Esophagus squamous epithelium (tissue), 5 donors: ENCODE measurements around the gene PCSK5. TPM values are rescaled to one million over a fixed set of nuclear protein-coding genes. Genes with fewer than 3 reads are reported as not detected.

Experiments
- DNase-seq: peaks from one replicate; lab custom pipeline; 2025; lab: John Stamatoyannopoulos, UW
- H3K27ac ChIP-seq, 4 donors: fragments of 200-600 bp; sonication (generic); one replicate each; pipeline ENCODE4 v1.5.1; 2016 to 2019; ENCODE audit warnings: mild to moderate bottlenecking in 1 of 4
- H3K27me3 ChIP-seq, 4 donors: fragments of 200-600 bp; sonication (generic); 1 replicate in 3 of 4; 2 replicates in 1 of 4; pipeline versions ENCODE4 v1.5.1 to v1.6.0; 2017 to 2021; ENCODE audit warnings: antibody characterized with exemption in 1 of 4
- H3K36me3 ChIP-seq, 3 donors: fragments of 200-600 bp; sonication (generic); one replicate each; pipeline ENCODE4 v1.5.1; 2016 to 2019
- H3K4me1 ChIP-seq, 3 donors: fragments of 200-600 bp; sonication (generic); one replicate each; pipeline ENCODE4 v1.5.1; 2017 to 2019
- H3K4me3 ChIP-seq, 4 donors: fragments of 200-600 bp; sonication (generic); 1 replicate in 3 of 4; 2 replicates in 1 of 4; pipeline ENCODE4 v1.5.1; 2016 to 2019; ENCODE audit warnings: mild to moderate bottlenecking in 2 of 4, moderate library complexity in 1 of 4
- H3K9me3 ChIP-seq, 3 donors: fragments of 200-600 bp; sonication (generic); one replicate each; pipeline ENCODE4 v1.5.1; 2016 to 2019
- POLR2A ChIP-seq, 4 donors: fragments of 450-650 bp; IDR thresholded peaks; one replicate each; pipeline ENCODE4 v1.6.1; 2017; ENCODE audit warnings: antibody characterized with exemption in 4 of 4, mild to moderate bottlenecking in 4 of 4, moderate library complexity in 3 of 4
- WGBS, 2 donors: methylation state at CpG; one replicate each; pipeline ENCODE4 v1.1.5; 2018; 5-methylcytosine and 5-hydroxymethylcytosine counted together
- intact Hi-C: fragments of 100-400 bp; cut with DNase I; formaldehyde crosslinking; loops from one replicate; pipeline ENCODE4 v1.15.0; 2022
- total RNA-seq, 4 donors: library from RNA; depleted of rRNA; stranded (reverse); fragments of >200 nt; gene quantifications; one replicate each; pipeline ENCODE4 v1.1.0, GENCODE V29; 2016
- TF ChIP-seq, protein P1 (sequence below), 6 experiments: fragments of 450-650 bp in 4 of 6; fragments of 200-600 bp in 2 of 6; sonication (generic) in 2 of 6; IDR thresholded peaks; one replicate each; pipeline ENCODE4 v1.5.1; 2016 to 2019; ENCODE audit warnings: antibody characterized with exemption in 6 of 6, mild to moderate bottlenecking in 4 of 6, moderate library complexity in 4 of 6
- donor health status: DM: yes; HTN: yes; CAD: no.

Gene PCSK5
- total RNA-seq, 4 donors from 2014 or later = 8.4 to 33.8 (median 24.2) TPM

DNA sequence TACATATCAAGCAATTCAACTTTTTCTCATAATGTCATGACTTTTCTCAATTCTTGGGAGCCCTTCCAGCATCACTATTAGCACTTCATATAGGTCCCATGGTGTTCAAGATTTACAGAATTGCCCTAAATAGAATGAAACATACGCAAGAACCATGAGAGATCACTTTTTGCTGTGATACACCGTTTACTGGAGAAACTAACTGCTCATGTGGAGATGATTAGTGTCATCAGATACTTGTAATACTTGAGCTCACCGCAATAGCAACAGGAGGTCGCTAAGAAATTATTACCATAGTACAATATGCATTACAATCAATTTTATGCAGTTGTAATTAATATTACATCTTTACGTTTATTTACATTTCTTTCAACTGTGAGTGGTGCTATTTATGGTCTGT lies 4.8 kb upstream of the PCSK5 start:
- Histone ChIP-seq H3K9me3 (no peaks in the 10 kb centered on the region), H3K4me1 (peaks cover 0 to 16% (median 3%) of the 10 kb centered on the region in 3 donors), H3K4me3 (no peak overlapping the region), H3K27me3 (no peaks in the 10 kb centered on the region), H3K36me3 (no peaks in the 10 kb centered on the region), H3K27ac (no peak overlapping the region)
- DNase-seq = no peak
- TF ChIP-seq, protein P1, sequence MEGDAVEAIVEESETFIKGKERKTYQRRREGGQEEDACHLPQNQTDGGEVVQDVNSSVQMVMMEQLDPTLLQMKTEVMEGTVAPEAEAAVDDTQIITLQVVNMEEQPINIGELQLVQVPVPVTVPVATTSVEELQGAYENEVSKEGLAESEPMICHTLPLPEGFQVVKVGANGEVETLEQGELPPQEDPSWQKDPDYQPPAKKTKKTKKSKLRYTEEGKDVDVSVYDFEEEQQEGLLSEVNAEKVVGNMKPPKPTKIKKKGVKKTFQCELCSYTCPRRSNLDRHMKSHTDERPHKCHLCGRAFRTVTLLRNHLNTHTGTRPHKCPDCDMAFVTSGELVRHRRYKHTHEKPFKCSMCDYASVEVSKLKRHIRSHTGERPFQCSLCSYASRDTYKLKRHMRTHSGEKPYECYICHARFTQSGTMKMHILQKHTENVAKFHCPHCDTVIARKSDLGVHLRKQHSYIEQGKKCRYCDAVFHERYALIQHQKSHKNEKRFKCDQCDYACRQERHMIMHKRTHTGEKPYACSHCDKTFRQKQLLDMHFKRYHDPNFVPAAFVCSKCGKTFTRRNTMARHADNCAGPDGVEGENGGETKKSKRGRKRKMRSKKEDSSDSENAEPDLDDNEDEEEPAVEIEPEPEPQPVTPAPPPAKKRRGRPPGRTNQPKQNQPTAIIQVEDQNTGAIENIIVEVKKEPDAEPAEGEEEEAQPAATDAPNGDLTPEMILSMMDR (IDR thresholded peaks at IDR 0.05) = no peak
- no peak for TF ChIP-seq POLR2A (IDR thresholded peaks at IDR 0.05)
- 78 to 80% methylated on average over 5 of the region's 5 CpGs for WGBS, 2 donors
- intact Hi-C loops = no loop called here

DNA sequence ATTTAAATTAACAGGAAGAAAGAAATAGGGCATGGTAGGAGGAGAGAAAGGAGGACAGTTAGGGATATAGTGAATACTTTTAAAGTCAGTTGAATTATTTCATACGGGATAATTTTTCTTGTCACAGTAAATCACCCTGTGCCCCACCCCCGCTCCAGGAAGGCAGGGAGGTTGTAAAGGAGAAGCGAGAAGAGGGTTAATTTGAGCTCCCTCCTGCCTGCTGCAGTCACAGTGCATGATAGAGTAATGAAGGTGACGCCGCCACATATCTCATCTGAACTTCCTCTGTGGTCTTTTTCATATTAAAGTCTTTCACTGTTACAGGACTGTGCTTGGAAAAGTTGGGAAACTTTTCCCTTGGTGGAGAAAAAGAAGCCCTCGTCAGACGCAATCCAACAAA lies 896 bp upstream of the PCSK5 start:
- TF ChIP-seq POLR2A (IDR thresholded peaks at IDR 0.05) = no peak
- TF ChIP-seq, protein P1 (IDR thresholded peaks at IDR 0.05) = no peak
- Histone ChIP-seq H3K4me3 (peak overlapping the region; percentile 69 to 95 (median 86)), H3K27ac (peak overlapping the region; percentile 87 to 95 (median 94)), H3K9me3 (no peaks in the 10 kb centered on the region), H3K36me3 (no peaks in the 10 kb centered on the region), H3K27me3 (peaks cover 0 to 12% (median 0%) of the 10 kb centered on the region in 4 donors), H3K4me1 (peaks cover 6 to 45% (median 23%) of the 10 kb centered on the region in 3 donors)
- intact Hi-C loops = no loop called here
- 1 to 3% methylated on average over 7 of the region's 7 CpGs for WGBS, 2 donors
- DNase-seq = no peak

DNA sequence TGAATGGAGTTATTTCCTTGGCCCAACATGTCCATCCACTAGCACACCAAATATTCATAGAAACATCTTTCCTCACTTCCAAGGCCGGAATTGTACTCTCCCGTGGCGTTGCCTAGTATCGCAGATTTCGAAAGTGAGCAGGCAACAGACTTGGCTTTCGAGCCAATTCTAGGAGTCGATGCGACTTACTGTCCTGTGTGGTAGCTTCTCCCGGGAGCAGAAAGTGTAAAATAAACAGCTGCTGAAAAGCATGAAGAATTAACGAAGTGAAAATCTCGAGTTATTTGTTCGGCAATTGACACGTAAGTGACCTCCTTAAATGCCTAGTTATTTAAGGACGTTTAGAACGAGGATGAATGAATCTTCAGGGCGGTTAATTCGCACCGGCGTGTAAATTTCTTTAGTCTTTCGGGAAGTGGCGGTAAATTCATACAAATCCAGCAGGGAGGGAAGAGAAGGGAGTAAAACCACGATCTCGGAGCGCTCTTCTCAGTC lies 449 bp upstream of the PCSK5 start:
- no peaks in the 10 kb centered on the region for H3K9me3 ChIP-seq
- H3K36me3 ChIP-seq = no peaks in the 10 kb centered on the region
- DNase-seq = no peak
- WGBS, 2 donors = 1% methylated on average over 24 of the region's 24 CpGs
- H3K27ac ChIP-seq = peak overlapping the region; percentile 87 to 95 (median 94)
- H3K4me3 ChIP-seq = peak overlapping the region; percentile 69 to 95 (median 86)
- H3K4me1 ChIP-seq = peaks cover 6 to 45% (median 23%) of the 10 kb centered on the region in 3 donors
- peaks cover 0 to 12% (median 0%) of the 10 kb centered on the region in 4 donors for H3K27me3 ChIP-seq
- no peak for TF ChIP-seq POLR2A (IDR thresholded peaks at IDR 0.05)
- TF ChIP-seq, protein P1 (IDR thresholded peaks at IDR 0.05) = no peak
- intact Hi-C loops = no loop called here

DNA sequence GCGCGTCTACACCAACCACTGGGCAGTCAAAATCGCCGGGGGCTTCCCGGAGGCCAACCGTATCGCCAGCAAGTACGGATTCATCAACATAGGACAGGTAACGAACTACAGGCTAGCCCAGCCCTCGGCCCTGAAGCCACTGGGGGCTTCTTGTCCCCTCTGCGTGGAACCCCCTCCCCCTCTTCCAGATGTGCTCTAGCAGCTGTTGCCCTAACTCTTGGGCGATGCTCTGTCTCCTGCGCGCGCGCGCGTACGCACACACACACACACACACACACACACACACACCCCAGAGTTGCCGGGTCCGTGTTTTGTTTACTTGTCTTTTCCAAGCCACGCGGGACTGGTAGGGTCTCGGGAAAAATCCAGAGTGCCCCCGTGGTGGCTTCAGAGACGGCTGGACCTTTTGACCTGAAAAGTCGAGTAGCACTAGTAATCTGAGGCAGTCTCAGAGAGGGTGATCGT lies 836 bp downstream of the PCSK5 start:
- H3K9me3 ChIP-seq = no peaks in the 10 kb centered on the region
- TF ChIP-seq POLR2A (IDR thresholded peaks at IDR 0.05) = no peak
- TF ChIP-seq, protein P1 (IDR thresholded peaks at IDR 0.05) = no peak
- H3K4me1 ChIP-seq = peaks cover 6 to 49% (median 25%) of the 10 kb centered on the region in 3 donors
- H3K36me3 ChIP-seq = no peaks in the 10 kb centered on the region
- peak overlapping the region; percentile 87 to 95 (median 94) for H3K27ac ChIP-seq
- H3K4me3 ChIP-seq = peak overlapping the region; percentile 69 to 95 (median 86)
- intact Hi-C loops = no loop called here
- H3K27me3 ChIP-seq = peaks cover 0 to 12% (median 0%) of the 10 kb centered on the region in 4 donors
- WGBS, 2 donors = 0% methylated on average over 2 to 15 of the region's 28 CpGs
- DNase-seq = no peak

DNA sequence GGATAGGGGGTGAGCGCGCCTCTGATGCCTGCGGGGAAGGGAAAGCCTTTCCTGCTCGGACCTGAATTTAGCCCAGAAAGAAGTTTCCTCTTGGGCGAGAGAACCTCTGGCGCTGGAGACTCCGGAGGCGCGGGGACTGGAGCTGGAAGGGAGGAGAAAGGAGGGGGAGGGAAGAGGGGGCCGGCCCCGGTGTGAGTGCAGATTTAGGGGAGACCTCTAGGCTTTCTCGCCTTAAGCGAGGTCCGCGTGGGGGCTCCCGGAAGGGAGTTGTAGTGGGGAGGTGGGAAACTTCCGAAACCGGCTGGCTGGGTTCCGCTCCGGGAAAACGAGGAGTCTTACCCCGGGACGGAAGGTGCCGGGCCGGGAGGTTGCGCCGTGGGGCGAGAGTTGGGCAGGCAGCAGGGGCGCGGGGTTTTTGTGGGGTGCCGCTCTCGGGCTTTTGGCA lies 1.3 kb downstream of the PCSK5 start:
- TF ChIP-seq, protein P1 (IDR thresholded peaks at IDR 0.05) = no peak
- TF ChIP-seq POLR2A (IDR thresholded peaks at IDR 0.05) = no peak
- no peak for DNase-seq
- 0 to 31% methylated on average over 9 to 26 of the region's 32 CpGs for WGBS, 2 donors
- Histone ChIP-seq H3K36me3 (no peaks in the 10 kb centered on the region), H3K27me3 (peaks cover 0 to 12% (median 0%) of the 10 kb centered on the region in 4 donors), H3K9me3 (no peaks in the 10 kb centered on the region), H3K4me3 (peak overlapping the region; percentile 69 to 95 (median 86)), H3K4me1 (peaks cover 6 to 51% (median 26%) of the 10 kb centered on the region in 3 donors), H3K27ac (peak overlapping the region; percentile 87 to 95 (median 94))
- intact Hi-C loops = no loop called here
